GM10266 (cell line): Measurements from ENCODE around the gene GLS.

Source experiments
- DNase-seq: peaks from one replicate; pipeline ENCODE4 v3.0.0; 2012; ENCODE audit errors: extremely low spot score
- TF ChIP-seq, protein P1 (sequence below): IDR thresholded peaks from 2 replicates; pipeline ENCODE4 v1.5.1; 2012; ENCODE audit warnings: mild to moderate bottlenecking, low read depth; ENCODE audit not compliant: control insufficient read depth, insufficient read depth; ENCODE audit errors: missing control alignments

Gene GLS

GRCh38 chr2:190880378-190881083, at the start of gene GLS:
TSS of gene GLS (plus strand) at chr2:190880821. CDS start at chr2:190881085, 264 bp downstream.
- TF ChIP-seq, protein P1, sequence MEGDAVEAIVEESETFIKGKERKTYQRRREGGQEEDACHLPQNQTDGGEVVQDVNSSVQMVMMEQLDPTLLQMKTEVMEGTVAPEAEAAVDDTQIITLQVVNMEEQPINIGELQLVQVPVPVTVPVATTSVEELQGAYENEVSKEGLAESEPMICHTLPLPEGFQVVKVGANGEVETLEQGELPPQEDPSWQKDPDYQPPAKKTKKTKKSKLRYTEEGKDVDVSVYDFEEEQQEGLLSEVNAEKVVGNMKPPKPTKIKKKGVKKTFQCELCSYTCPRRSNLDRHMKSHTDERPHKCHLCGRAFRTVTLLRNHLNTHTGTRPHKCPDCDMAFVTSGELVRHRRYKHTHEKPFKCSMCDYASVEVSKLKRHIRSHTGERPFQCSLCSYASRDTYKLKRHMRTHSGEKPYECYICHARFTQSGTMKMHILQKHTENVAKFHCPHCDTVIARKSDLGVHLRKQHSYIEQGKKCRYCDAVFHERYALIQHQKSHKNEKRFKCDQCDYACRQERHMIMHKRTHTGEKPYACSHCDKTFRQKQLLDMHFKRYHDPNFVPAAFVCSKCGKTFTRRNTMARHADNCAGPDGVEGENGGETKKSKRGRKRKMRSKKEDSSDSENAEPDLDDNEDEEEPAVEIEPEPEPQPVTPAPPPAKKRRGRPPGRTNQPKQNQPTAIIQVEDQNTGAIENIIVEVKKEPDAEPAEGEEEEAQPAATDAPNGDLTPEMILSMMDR = no peak
- DNase-seq = peak; percentile 96

- TF ChIP-seq, protein P1 = no peak
- no peak for DNase-seq
These were observed 48.7 kb upstream of the GLS start for GRCh38 chr2:190831941-190832340.

DNA sequence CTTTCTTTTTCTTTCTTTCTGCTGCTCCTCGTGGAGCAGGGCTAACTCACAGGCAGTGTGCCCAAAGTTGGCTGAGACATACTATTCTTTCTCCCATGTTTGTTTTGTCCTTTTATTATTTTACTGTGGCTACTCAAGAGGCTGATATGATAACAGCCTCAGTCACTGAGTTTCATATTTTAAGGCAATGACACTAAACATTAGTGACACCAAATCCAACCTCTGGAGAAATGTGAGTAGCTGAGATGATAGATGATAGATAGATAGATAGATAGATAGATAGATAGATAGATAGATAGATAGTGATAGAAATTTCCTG, 45.8 kb upstream of the GLS start:
- no peak for DNase-seq
- TF ChIP-seq, protein P1 = no peak

- DNase-seq = no peak
- TF ChIP-seq, protein P1 = no peak
These were observed 45.2 kb upstream of the GLS start for GRCh38 chr2:190835303-190835930.

DNA sequence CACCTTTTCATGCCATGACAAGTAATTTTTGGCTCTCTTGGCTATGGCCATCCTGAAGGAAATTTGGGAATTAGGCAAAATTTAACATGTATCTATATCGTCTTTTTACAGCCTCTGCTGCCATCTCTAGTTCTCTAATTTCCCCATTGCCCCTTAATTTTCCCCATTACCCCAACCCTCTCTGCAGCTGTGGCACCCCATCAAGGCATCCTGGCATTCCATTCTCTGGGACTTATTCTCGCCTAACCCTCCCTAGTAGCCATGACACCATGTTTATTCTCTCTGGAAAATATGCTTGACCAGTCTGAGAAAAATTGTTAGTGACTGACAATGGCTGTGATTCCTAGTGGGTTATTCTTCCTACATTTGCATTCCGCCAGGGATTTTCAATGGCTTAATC, 43.9 kb upstream of the GLS start:
- TF ChIP-seq, protein P1 = no peak

GRCh38 chr2:190837420-190837819, 43.2 kb upstream of the GLS start:
- no peak for DNase-seq
- TF ChIP-seq, protein P1 = no peak

More for the DNA sequence above, 43.9 kb upstream of the GLS start:
- DNase-seq = no peak

- no peak for DNase-seq
- TF ChIP-seq, protein P1 = no peak
These were observed 42.7 kb upstream of the GLS start for GRCh38 chr2:190837952-190838361.
